ENCODE data around the gene TBC1D9. TPM values are rescaled to one million over a fixed set of nuclear protein-coding genes. Genes with fewer than 3 reads are reported as not detected.
A peak's percentile ranks its signal among the peaks of the same experiment; 100 is the strongest.

Gene TBC1D9
- total RNA-seq, 4 donors from 2014 or later: 1.5 to 3.5 (median 2.2) TPM

DNA sequence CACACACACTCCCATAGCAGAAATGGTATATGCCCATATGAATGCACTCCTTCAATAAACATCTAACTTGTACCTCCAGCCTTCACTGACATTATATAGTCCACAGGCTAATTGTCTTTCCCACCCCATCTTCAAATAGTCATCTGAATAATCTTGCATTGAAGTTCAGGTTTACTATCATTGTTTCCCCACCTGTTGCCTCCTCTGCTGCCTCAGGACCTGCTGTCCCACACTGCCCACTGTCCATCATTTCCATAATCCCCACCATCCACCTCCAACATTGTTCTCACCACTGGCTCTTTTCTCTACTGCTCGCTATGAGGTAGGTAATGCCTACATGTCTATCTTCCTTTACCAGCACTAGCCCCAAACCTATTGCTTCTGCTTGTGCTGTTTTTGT, 66.1 kb downstream of the TBC1D9 start:
- no peak overlapping the region for H3K4me3 ChIP-seq
- no peaks in the 10 kb centered on the region for H3K36me3 ChIP-seq
- in situ Hi-C loops (cut with MboI; ENCODE audit: low sequenced_read_pairs in 4 of 4) (no loop called here), intact Hi-C loops (cut with DNase I; ENCODE audit: low total_unique reads) (no loop called here)
- H3K9me3 ChIP-seq: no peaks in the 10 kb centered on the region
- peaks cover 6 to 9% of the 10 kb centered on the region in 2 donors for H3K4me1 ChIP-seq
- DNase-seq: no peak
- TF ChIP-seq, protein P1, sequence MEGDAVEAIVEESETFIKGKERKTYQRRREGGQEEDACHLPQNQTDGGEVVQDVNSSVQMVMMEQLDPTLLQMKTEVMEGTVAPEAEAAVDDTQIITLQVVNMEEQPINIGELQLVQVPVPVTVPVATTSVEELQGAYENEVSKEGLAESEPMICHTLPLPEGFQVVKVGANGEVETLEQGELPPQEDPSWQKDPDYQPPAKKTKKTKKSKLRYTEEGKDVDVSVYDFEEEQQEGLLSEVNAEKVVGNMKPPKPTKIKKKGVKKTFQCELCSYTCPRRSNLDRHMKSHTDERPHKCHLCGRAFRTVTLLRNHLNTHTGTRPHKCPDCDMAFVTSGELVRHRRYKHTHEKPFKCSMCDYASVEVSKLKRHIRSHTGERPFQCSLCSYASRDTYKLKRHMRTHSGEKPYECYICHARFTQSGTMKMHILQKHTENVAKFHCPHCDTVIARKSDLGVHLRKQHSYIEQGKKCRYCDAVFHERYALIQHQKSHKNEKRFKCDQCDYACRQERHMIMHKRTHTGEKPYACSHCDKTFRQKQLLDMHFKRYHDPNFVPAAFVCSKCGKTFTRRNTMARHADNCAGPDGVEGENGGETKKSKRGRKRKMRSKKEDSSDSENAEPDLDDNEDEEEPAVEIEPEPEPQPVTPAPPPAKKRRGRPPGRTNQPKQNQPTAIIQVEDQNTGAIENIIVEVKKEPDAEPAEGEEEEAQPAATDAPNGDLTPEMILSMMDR (IDR thresholded peaks at IDR 0.05 in 4 of 5, conservative IDR thresholded peaks at IDR 0.05 in 1 of 5): no peak
- no peak for TF ChIP-seq POLR2A (IDR thresholded peaks at IDR 0.05)
- H3K27ac ChIP-seq: peak overlapping the region in 2 of 4 donors; percentile 24 to 25
- no peak for ATAC-seq
- no peaks in the 10 kb centered on the region for H3K27me3 ChIP-seq

DNA sequence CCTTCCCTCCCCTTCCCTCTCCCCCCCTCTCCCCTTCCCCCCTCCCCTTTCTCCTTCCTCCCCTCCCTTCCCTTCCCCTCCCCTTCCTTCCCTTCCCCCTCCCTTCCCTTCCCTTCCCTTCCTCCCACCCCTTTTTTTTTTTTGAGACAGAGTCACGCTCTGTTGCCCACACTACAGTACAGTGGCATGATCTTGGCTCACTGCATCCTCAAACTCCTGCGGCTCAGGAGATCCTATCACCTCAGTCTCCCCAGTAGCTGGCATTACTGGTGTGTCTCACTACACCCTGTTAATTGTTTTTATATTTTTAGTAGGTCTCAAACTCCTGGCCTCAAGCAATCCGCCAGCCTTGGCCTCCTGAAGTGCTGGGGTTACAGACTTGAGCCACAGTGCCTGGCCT, 66.6 kb downstream of the TBC1D9 start:
- ATAC-seq (no peak), DNase-seq (no peak)
- intact Hi-C loops (cut with DNase I; ENCODE audit: low total_unique reads) (no loop called here), in situ Hi-C loops (cut with MboI; ENCODE audit: low sequenced_read_pairs in 4 of 4) (no loop called here)
- H3K4me1 ChIP-seq: peaks cover 6 to 9% of the 10 kb centered on the region in 2 donors
- no peaks in the 10 kb centered on the region for H3K36me3 ChIP-seq
- no peak for TF ChIP-seq POLR2A (IDR thresholded peaks at IDR 0.05)
- TF ChIP-seq, protein P1 (IDR thresholded peaks at IDR 0.05 in 4 of 5, conservative IDR thresholded peaks at IDR 0.05 in 1 of 5): no peak
- H3K4me3 ChIP-seq: no peak overlapping the region
- no peak overlapping the region for H3K27ac ChIP-seq
- H3K9me3 ChIP-seq: no peaks in the 10 kb centered on the region
- H3K27me3 ChIP-seq: no peaks in the 10 kb centered on the region

DNA sequence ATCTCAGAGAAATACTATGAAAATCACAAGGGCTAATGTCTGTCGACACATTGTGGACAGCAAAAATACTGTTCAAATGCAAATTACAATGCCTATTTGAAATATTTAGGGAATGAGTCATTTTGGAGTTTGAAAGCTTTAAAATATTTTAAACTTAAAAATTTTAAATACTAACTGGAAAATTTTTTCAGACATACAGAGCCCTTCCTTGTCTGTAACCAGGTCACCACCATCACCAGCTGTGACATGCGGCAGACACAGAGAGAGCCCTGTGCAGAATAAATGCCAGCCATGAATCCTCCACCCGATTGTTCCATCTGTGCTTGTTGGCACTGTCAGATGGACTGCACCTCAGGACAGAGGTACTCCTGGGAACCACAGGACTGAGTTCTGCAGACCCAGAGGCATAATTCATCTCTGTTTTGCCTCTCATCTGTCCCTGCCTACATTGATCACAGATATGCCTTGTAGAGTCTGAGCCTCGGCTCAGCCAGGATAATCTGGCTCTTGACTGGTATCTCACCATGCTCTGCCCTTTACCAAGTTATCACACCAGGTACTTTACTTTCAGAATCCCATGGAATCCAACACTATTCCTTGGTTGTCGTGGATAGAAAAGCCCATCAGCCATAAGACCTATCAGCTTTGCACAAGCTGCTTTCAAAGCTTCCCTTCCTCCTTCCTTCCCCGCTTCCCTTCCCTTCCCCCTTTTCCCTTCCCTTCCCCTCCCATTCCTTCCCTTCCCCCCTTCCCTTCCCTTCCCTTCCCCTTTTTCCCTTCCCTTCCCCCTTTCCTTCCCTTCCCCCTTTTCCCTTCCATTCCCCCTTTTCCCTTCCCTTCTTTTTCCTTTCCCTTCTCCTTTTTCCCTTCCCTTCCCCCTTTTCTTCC, 67.2 kb downstream of the TBC1D9 start:
- Histone ChIP-seq H3K27me3 (no peaks in the 10 kb centered on the region), H3K4me3 (no peak overlapping the region), H3K4me1 (peaks cover 6 to 9% of the 10 kb centered on the region in 2 donors), H3K27ac (no peak overlapping the region), H3K9me3 (no peaks in the 10 kb centered on the region), H3K36me3 (no peaks in the 10 kb centered on the region)
- TF ChIP-seq, protein P1 (IDR thresholded peaks at IDR 0.05 in 4 of 5, conservative IDR thresholded peaks at IDR 0.05 in 1 of 5): no peak
- TF ChIP-seq POLR2A (IDR thresholded peaks at IDR 0.05): no peak
- ATAC-seq (no peak), DNase-seq (no peak)
- in situ Hi-C loops (cut with MboI; ENCODE audit: low sequenced_read_pairs in 4 of 4) (no loop called here), intact Hi-C loops (cut with DNase I; ENCODE audit: low total_unique reads) (no loop called here)

DNA sequence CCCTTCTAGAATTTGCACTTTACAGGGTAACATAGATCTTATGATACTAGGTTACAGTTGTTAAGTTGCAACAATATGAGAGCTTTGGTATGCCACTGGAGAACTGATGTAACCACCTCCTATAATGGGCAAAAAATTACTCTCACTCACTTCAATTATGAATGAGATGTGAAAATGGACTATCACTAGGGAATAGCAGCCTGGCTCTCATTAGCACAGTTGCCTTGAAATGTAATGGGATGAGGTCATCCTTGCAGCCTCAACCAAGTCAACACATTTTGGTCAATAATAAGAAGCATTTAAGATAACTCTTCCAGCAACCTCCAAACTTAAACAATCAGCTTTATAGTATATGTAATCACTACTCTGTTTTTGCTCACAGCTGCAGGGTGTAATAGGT, 69.4 kb downstream of the TBC1D9 start:
- H3K27ac ChIP-seq: no peak overlapping the region
- intact Hi-C loops (cut with DNase I; ENCODE audit: low total_unique reads) (no loop called here), in situ Hi-C loops (cut with MboI; ENCODE audit: low sequenced_read_pairs in 4 of 4) (no loop called here)
- H3K36me3 ChIP-seq: no peaks in the 10 kb centered on the region
- DNase-seq: no peak
- H3K9me3 ChIP-seq: no peaks in the 10 kb centered on the region
- H3K4me1 ChIP-seq: peaks cover 1 to 3% of the 10 kb centered on the region in 2 donors
- H3K27me3 ChIP-seq: no peaks in the 10 kb centered on the region
- TF ChIP-seq POLR2A (IDR thresholded peaks at IDR 0.05): no peak
- TF ChIP-seq, protein P1 (IDR thresholded peaks at IDR 0.05 in 4 of 5, conservative IDR thresholded peaks at IDR 0.05 in 1 of 5): no peak
- no peak for ATAC-seq
- H3K4me3 ChIP-seq: no peak overlapping the region
